Thyroid gland (tissue), 4 donors: Measurements from ENCODE around the gene CPXM1. TPM values are rescaled to one million over a fixed set of nuclear protein-coding genes. Genes with fewer than 3 reads are reported as not detected.

ENCODE experiments used
- DNase-seq, 2 donors: peaks; one replicate each; pipeline ENCODE4 v3.0.0-alpha.2; 2019
- H3K27ac ChIP-seq, 3 donors: fragments of 200-600 bp; sonication (generic); 1 replicate in 2 of 3; 2 replicates in 1 of 3; pipeline ENCODE4 v1.5.1; 2016 to 2019; ENCODE audit warnings: mild to moderate bottlenecking in 1 of 3, moderate library complexity in 1 of 3
- H3K27me3 ChIP-seq: fragments of 200-600 bp; sonication (generic); one replicate; pipeline ENCODE4 v1.5.1; 2019
- H3K36me3 ChIP-seq, 2 donors: fragments of 200-600 bp; sonication (generic); one replicate each; pipeline ENCODE4 v1.5.1; 2016 to 2019
- H3K4me1 ChIP-seq, 2 donors: fragments of 200-600 bp; sonication (generic); one replicate each; pipeline ENCODE4 v1.5.1; 2017 to 2019
- H3K4me3 ChIP-seq, 3 donors: fragments of 200-600 bp; sonication (generic); replicated peaks in 1 of 3; 1 replicate in 2 of 3; 2 replicates in 1 of 3; pipeline ENCODE4 v1.5.1; 2016; ENCODE audit warnings: mild to moderate bottlenecking in 1 of 3
- H3K9me3 ChIP-seq: fragments of 200-600 bp; sonication (generic); one replicate; pipeline ENCODE4 v1.5.1; 2017
- CTCF ChIP-seq, 6 experiments: fragments of 200-600 bp in 3 of 6; fragments of 450-650 bp in 3 of 6; sonication (generic) in 3 of 6; IDR thresholded peaks; one replicate each; pipeline ENCODE4 v1.5.1; 2016 to 2019; ENCODE audit warnings: antibody characterized with exemption in 6 of 6, mild to moderate bottlenecking in 2 of 6, inconsistent platforms in 1 of 6, moderate library complexity in 1 of 6
- POLR2A ChIP-seq, 2 donors: fragments of 450-650 bp; IDR thresholded peaks; one replicate each; pipeline ENCODE4 v1.6.1; 2017; ENCODE audit warnings: antibody characterized with exemption in 2 of 2, mild to moderate bottlenecking in 2 of 2, moderate library complexity in 1 of 2
- WGBS, 2 donors: methylation state at CpG; one replicate each; pipeline ENCODE4 v1.1.5; 2017; 5-methylcytosine and 5-hydroxymethylcytosine counted together
- intact Hi-C: fragments of 100-400 bp; cut with DNase I; formaldehyde crosslinking; loops from one replicate; pipeline ENCODE4 v1.15.1; 2023
- total RNA-seq, 4 donors: library from RNA; depleted of rRNA; stranded (reverse); fragments of >200 nt; gene quantifications; one replicate each; pipeline ENCODE4 v1.2.3, GENCODE V29; 2016

CPXM1 gene
- total RNA-seq, 4 donors from 2014 or later = 1.3 to 38.5 (median 16.5) TPM

- Histone ChIP-seq H3K27me3 (no peaks in the 10 kb centered on the region), H3K36me3 (no peaks in the 10 kb centered on the region), H3K4me1 (peaks cover 0 to 9% of the 10 kb centered on the region in 2 donors), H3K9me3 (no peaks in the 10 kb centered on the region), H3K27ac (no peak overlapping the region), H3K4me3 (no peak overlapping the region)
- DNase-seq = no peak
- TF ChIP-seq CTCF (IDR thresholded peaks at IDR 0.05) (no peak), POLR2A (IDR thresholded peaks at IDR 0.05) (no peak)
- 59 to 62% methylated on average over 4 of the region's 4 CpGs for WGBS, 2 donors
- intact Hi-C loops = no loop called here
These were observed 5.9 kb upstream of the CPXM1 start for GRCh38 chr20:2806351-2806701.

GRCh38 chr20:2805689-2806350 is 5.4 kb upstream of the CPXM1 start:
- Histone ChIP-seq H3K27ac (no peak overlapping the region), H3K4me1 (peaks cover 5 to 9% of the 10 kb centered on the region in 2 donors), H3K4me3 (no peak overlapping the region), H3K9me3 (no peaks in the 10 kb centered on the region), H3K27me3 (no peaks in the 10 kb centered on the region), H3K36me3 (no peaks in the 10 kb centered on the region)
- 33 to 41% methylated on average over 14 to 15 of the region's 22 CpGs for WGBS, 2 donors
- TF ChIP-seq POLR2A (IDR thresholded peaks at IDR 0.05) = no peak
- no peak for TF ChIP-seq CTCF (IDR thresholded peaks at IDR 0.05)
- DNase-seq = no peak
- intact Hi-C loops = no loop called here

GRCh38 chr20:2804852-2805688 is 4.6 kb upstream of the CPXM1 start:
- whole genome bisulfite sequencing, 2 donors = 12 to 18% methylated on average over 27 to 33 of the region's 49 CpGs
- intact Hi-C loops = no loop called here

GRCh38 chr20:2804041-2804828 is 3.8 kb upstream of the CPXM1 start:
- H3K27me3 ChIP-seq = no peaks in the 10 kb centered on the region
- WGBS, 2 donors = 64% methylated on average over 16 of the region's 16 CpGs
- TF ChIP-seq POLR2A (IDR thresholded peaks at IDR 0.05) (no peak), CTCF (IDR thresholded peaks at IDR 0.05) (no peak)
- H3K4me3 ChIP-seq = no peak overlapping the region
- H3K4me1 ChIP-seq = peaks cover 12 to 17% of the 10 kb centered on the region in 2 donors
- no peak for DNase-seq
- intact Hi-C loops = no loop called here
- no peaks in the 10 kb centered on the region for H3K9me3 ChIP-seq
- no peaks in the 10 kb centered on the region for H3K36me3 ChIP-seq
- H3K27ac ChIP-seq = no peak overlapping the region

More at GRCh38 chr20:2804852-2805688, 4.6 kb upstream of the CPXM1 start:
- H3K36me3 ChIP-seq = no peaks in the 10 kb centered on the region
- H3K4me1 ChIP-seq = peaks cover 12 to 17% of the 10 kb centered on the region in 2 donors
- peak; percentile 37 to 54 for DNase-seq
- no peaks in the 10 kb centered on the region for H3K9me3 ChIP-seq
- no peaks in the 10 kb centered on the region for H3K27me3 ChIP-seq
- no peak overlapping the region for H3K27ac ChIP-seq
- H3K4me3 ChIP-seq = no peak overlapping the region
- TF ChIP-seq POLR2A (IDR thresholded peaks at IDR 0.05) = no peak
- TF ChIP-seq CTCF (IDR thresholded peaks at IDR 0.05) = no peak
